ENCODE results near the gene ELMO1.

The ELMO1 gene

DNA sequence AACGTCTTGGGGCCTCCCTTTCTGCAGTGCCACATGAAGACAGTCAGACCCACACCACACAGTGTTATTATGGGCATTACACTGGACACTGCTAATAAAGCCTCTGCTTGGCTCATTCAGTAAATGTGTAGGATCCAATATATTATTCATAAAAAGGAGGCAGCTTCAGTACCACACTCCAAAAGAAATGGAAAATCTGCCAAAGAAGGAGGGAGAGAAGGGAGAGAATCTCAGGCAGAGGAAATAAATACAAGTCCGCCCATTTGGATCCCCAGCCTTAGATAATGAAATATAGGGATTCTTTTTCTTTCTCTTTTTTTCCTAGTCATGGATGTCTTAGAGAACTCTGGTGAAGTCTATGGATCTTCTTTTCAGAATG is 162.2 kb downstream of the ELMO1 start:
- H3K4me3 ChIP-seq (ENCODE audit: low read depth, low read length): no peak overlapping the region
- POLR2A ChIA-PET: no interaction called here
- TF ChIP-seq, protein P1, sequence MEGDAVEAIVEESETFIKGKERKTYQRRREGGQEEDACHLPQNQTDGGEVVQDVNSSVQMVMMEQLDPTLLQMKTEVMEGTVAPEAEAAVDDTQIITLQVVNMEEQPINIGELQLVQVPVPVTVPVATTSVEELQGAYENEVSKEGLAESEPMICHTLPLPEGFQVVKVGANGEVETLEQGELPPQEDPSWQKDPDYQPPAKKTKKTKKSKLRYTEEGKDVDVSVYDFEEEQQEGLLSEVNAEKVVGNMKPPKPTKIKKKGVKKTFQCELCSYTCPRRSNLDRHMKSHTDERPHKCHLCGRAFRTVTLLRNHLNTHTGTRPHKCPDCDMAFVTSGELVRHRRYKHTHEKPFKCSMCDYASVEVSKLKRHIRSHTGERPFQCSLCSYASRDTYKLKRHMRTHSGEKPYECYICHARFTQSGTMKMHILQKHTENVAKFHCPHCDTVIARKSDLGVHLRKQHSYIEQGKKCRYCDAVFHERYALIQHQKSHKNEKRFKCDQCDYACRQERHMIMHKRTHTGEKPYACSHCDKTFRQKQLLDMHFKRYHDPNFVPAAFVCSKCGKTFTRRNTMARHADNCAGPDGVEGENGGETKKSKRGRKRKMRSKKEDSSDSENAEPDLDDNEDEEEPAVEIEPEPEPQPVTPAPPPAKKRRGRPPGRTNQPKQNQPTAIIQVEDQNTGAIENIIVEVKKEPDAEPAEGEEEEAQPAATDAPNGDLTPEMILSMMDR (IDR thresholded peaks at IDR 0.05; ENCODE audit: insufficient read depth, low read length, missing control alignments): no peak
- no peak for DNase-seq (ENCODE audit: low read depth, low spot score)
- CTCF ChIA-PET: no interaction called here

GRCh38 chr7:37285706-37286453 is 162.8 kb downstream of the ELMO1 start:
- ChIA-PET CTCF (no interaction called here), POLR2A (no interaction called here)

GRCh38 chr7:37284805-37285231 is 163.8 kb downstream of the ELMO1 start:
- CTCF ChIA-PET: no interaction called here
- TF ChIP-seq, protein P1 (IDR thresholded peaks at IDR 0.05; ENCODE audit: insufficient read depth, low read length, missing control alignments): no peak
- no peak for DNase-seq (ENCODE audit: low read depth, low spot score)
- POLR2A ChIA-PET: no interaction called here
- H3K4me3 ChIP-seq (ENCODE audit: low read depth, low read length): no peak overlapping the region

More at GRCh38 chr7:37285706-37286453, 162.8 kb downstream of the ELMO1 start:
- no peak for DNase-seq (ENCODE audit: low read depth, low spot score)
- no peak overlapping the region for H3K4me3 ChIP-seq (ENCODE audit: low read depth, low read length)
- TF ChIP-seq, protein P1 (IDR thresholded peaks at IDR 0.05; ENCODE audit: insufficient read depth, low read length, missing control alignments): no peak

DNA sequence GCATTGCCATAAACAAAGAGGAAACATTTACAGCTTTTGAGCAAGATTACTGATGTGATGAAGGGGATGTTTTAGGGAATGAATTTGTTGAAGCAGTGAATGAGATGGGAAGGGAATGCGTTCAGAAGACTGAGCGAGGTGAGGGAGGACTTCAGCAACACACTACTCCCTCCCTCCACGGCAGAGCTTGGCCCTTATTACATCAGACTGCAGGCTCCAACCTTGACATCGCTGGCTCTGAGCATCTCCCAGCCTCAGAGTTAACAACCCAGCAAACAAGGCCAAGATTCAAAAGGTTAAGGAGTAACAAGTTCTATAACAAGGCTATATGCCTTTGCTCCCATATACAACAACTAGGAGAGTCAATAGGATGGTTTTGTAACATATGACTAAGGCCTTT is 164.4 kb downstream of the ELMO1 start:
- H3K4me3 ChIP-seq (ENCODE audit: low read depth, low read length): no peak overlapping the region
- ChIA-PET POLR2A (no interaction called here), CTCF (no interaction called here)
- no peak for DNase-seq (ENCODE audit: low read depth, low spot score)
- TF ChIP-seq, protein P1 (IDR thresholded peaks at IDR 0.05; ENCODE audit: insufficient read depth, low read length, missing control alignments): no peak

- TF ChIP-seq, protein P1 (IDR thresholded peaks at IDR 0.05; ENCODE audit: insufficient read depth, low read length, missing control alignments): no peak
- DNase-seq (ENCODE audit: low read depth, low spot score): no peak
- H3K4me3 ChIP-seq (ENCODE audit: low read depth, low read length): no peak overlapping the region
- ChIA-PET POLR2A (no interaction called here), CTCF (no interaction called here)
These were observed 164.9 kb downstream of the ELMO1 start for GRCh38 chr7:37283716-37284115.

DNA sequence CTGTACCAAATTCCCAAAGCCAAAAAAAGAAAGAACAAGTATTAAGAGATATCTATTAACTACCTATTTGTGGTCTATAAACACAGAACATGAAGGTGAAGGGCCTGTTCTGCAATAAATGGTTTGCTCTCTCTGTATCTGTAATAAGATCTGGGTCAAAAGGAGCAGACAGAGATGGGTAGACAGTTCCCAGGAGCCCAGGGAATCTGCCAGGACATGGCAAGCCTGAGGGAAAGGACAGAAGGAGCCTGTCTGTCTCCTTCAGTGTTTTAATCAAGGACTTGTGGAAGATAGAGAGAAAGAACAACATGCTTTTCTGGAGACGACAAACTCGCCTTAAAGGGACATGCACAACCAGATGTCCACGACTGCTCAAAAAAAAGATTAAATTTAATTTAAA is 165.7 kb downstream of the ELMO1 start:
- POLR2A ChIA-PET: no interaction called here
- H3K4me3 ChIP-seq (ENCODE audit: low read depth, low read length): no peak overlapping the region
- TF ChIP-seq, protein P1 (IDR thresholded peaks at IDR 0.05; ENCODE audit: insufficient read depth, low read length, missing control alignments): no peak
- CTCF ChIA-PET: no interaction called here
- DNase-seq (ENCODE audit: low read depth, low spot score): no peak
